Tibial nerve (tissue), 4 donors: Measurements from ENCODE around the gene JMJD7. TPM values are rescaled to one million over a fixed set of nuclear protein-coding genes. Genes with fewer than 3 reads are reported as not detected.

Experiments used
- DNase-seq, 2 donors: peaks; one replicate each; pipeline ENCODE4 v3.0.0-alpha.2; 2019; ENCODE audit warnings: low spot score in 2 of 2
- H3K27ac ChIP-seq, 4 donors: fragments of 200-600 bp; sonication (generic) in 3 of 4; one replicate each; pipeline ENCODE4 v1.5.1; 2017 to 2019; ENCODE audit warnings: mild to moderate bottlenecking in 1 of 4
- H3K27me3 ChIP-seq, 2 donors: fragments of 200-600 bp; sonication (generic) in 1 of 2; one replicate each; pipeline versions ENCODE4 v1.5.1 to v1.6.0; 2017 to 2019
- H3K36me3 ChIP-seq, 3 donors: fragments of 200-600 bp; sonication (generic); one replicate each; pipeline ENCODE4 v1.5.1; 2018 to 2019
- H3K4me1 ChIP-seq, 4 donors: fragments of 200-600 bp; sonication (generic) in 3 of 4; one replicate each; pipeline ENCODE4 v1.5.1; 2017 to 2019
- H3K4me3 ChIP-seq, 4 donors: fragments of 200-600 bp; sonication (generic) in 3 of 4; one replicate each; pipeline ENCODE4 v1.5.1; 2017 to 2019; ENCODE audit warnings: mild to moderate bottlenecking in 1 of 4, moderate library complexity in 1 of 4
- H3K9me3 ChIP-seq, 4 donors: fragments of 200-600 bp; sonication (generic) in 3 of 4; one replicate each; pipeline ENCODE4 v1.5.1; 2017 to 2019
- CTCF ChIP-seq, 5 experiments: fragments of 200-600 bp in 3 of 5; fragments of 450-650 bp in 2 of 5; sonication (generic) in 3 of 5; IDR thresholded peaks; one replicate each; pipeline ENCODE4 v1.5.1; 2016 to 2019; ENCODE audit warnings: antibody characterized with exemption in 5 of 5, mild to moderate bottlenecking in 3 of 5, moderate library complexity in 2 of 5
- EP300 ChIP-seq, 2 donors: sonication (generic); formaldehyde crosslinking; IDR thresholded peaks; one replicate each; pipeline ENCODE4 v1.6.1; 2017; ENCODE audit warnings: antibody characterized with exemption in 2 of 2, mild to moderate bottlenecking in 1 of 2
- POLR2A ChIP-seq, 2 donors: fragments of 450-650 bp; IDR thresholded peaks; one replicate each; pipeline ENCODE4 v1.6.1; 2017; ENCODE audit warnings: antibody characterized with exemption in 2 of 2, mild to moderate bottlenecking in 2 of 2, moderate library complexity in 2 of 2
- WGBS, 2 donors: methylation state at CpG; one replicate each; pipeline ENCODE4 v1.1.5; 2018; 5-methylcytosine and 5-hydroxymethylcytosine counted together
- total RNA-seq, 4 donors: library from RNA; depleted of rRNA; stranded (reverse); fragments of >200 nt; gene quantifications; one replicate each; pipeline ENCODE4 v1.1.0, GENCODE V29; 2016

Gene JMJD7
- total RNA-seq, 4 donors from 2014 or later: 9.0 to 16.8 (median 12.0) TPM

GRCh38 chr15:41869770-41870688 lies 42.1 kb downstream of the JMJD7 start:
- Histone ChIP-seq H3K4me3 (no peak overlapping the region), H3K36me3 (no peaks in the 10 kb centered on the region), H3K9me3 (no peaks in the 10 kb centered on the region), H3K27ac (peak overlapping the region in 1 of 4 donors; percentile 57), H3K4me1 (peaks cover 0 to 17% (median 0%) of the 10 kb centered on the region in 4 donors), H3K27me3 (no peaks in the 10 kb centered on the region)
- no peak for TF ChIP-seq CTCF (IDR thresholded peaks at IDR 0.05)
- TF ChIP-seq POLR2A (IDR thresholded peaks at IDR 0.05): no peak
- no peak for TF ChIP-seq EP300 (IDR thresholded peaks at IDR 0.05)
- WGBS, 2 donors: 77 to 81% methylated on average over 24 to 38 of the region's 42 CpGs
- no peak for DNase-seq

GRCh38 chr15:41870689-41871081 lies 42.8 kb downstream of the JMJD7 start:
- Histone ChIP-seq H3K4me1 (peaks cover 0 to 17% (median 0%) of the 10 kb centered on the region in 4 donors), H3K4me3 (no peak overlapping the region), H3K9me3 (no peaks in the 10 kb centered on the region), H3K36me3 (no peaks in the 10 kb centered on the region), H3K27ac (peak overlapping the region in 1 of 4 donors; percentile 57), H3K27me3 (no peaks in the 10 kb centered on the region)
- DNase-seq: no peak
- TF ChIP-seq EP300 (IDR thresholded peaks at IDR 0.05): no peak
- 64 to 73% methylated on average over 9 of the region's 9 CpGs for WGBS, 2 donors

- TF ChIP-seq POLR2A (IDR thresholded peaks at IDR 0.05) (no peak), EP300 (IDR thresholded peaks at IDR 0.05) (no peak)
- H3K9me3 ChIP-seq: no peaks in the 10 kb centered on the region
- WGBS, 2 donors: 78 to 94% methylated on average over 15 to 16 of the region's 19 CpGs
Measured at GRCh38 chr15:41871175-41871905, 43.4 kb downstream of the JMJD7 start.

GRCh38 chr15:41872166-41872747 lies 44.4 kb downstream of the JMJD7 start:
- Histone ChIP-seq H3K27me3 (no peaks in the 10 kb centered on the region), H3K9me3 (no peaks in the 10 kb centered on the region), H3K36me3 (no peaks in the 10 kb centered on the region), H3K4me3 (no peak overlapping the region), H3K4me1 (peaks cover 0 to 7% (median 0%) of the 10 kb centered on the region in 4 donors), H3K27ac (no peak overlapping the region)
- 89 to 90% methylated on average over 7 to 9 of the region's 9 CpGs for WGBS, 2 donors
- TF ChIP-seq POLR2A (IDR thresholded peaks at IDR 0.05): no peak
- TF ChIP-seq EP300 (IDR thresholded peaks at IDR 0.05): no peak
- no peak for TF ChIP-seq CTCF (IDR thresholded peaks at IDR 0.05)
- no peak for DNase-seq

More at GRCh38 chr15:41871175-41871905, 43.4 kb downstream of the JMJD7 start:
- H3K36me3 ChIP-seq: no peaks in the 10 kb centered on the region
- peaks cover 0 to 14% (median 0%) of the 10 kb centered on the region in 4 donors for H3K4me1 ChIP-seq
- H3K4me3 ChIP-seq: no peak overlapping the region
- no peak for DNase-seq
- H3K27ac ChIP-seq: peak overlapping the region in 1 of 4 donors; percentile 57
- H3K27me3 ChIP-seq: no peaks in the 10 kb centered on the region

GRCh38 chr15:41873711-41874110 lies 45.8 kb downstream of the JMJD7 start:
- H3K9me3 ChIP-seq: no peaks in the 10 kb centered on the region
- H3K27ac ChIP-seq: no peak overlapping the region
- no peaks in the 10 kb centered on the region for H3K27me3 ChIP-seq
- H3K4me3 ChIP-seq: no peak overlapping the region
- no peak for TF ChIP-seq EP300 (IDR thresholded peaks at IDR 0.05)
- no peak for TF ChIP-seq POLR2A (IDR thresholded peaks at IDR 0.05)
- no peak for TF ChIP-seq CTCF (IDR thresholded peaks at IDR 0.05)
- no peaks in the 10 kb centered on the region for H3K36me3 ChIP-seq
- peaks cover 0 to 7% (median 0%) of the 10 kb centered on the region in 4 donors for H3K4me1 ChIP-seq
- WGBS, 2 donors: 88 to 97% methylated on average over 6 to 8 of the region's 8 CpGs
- DNase-seq: no peak
